Endothelial cell of umbilical vein (primary cell): Measurements from ENCODE around the gene ARHGAP22.

ENCODE experiments used
- EZH2 ChIP-seq: IDR thresholded peaks from 2 replicates; pipeline ENCODE4 v1.6.1; 2012; ENCODE audit warnings: borderline replicate concordance, low read depth, mild to moderate bottlenecking, moderate library complexity, low read length, inconsistent platforms; ENCODE audit not compliant: severe bottlenecking
- GATA2 ChIP-seq: IDR thresholded peaks from 2 replicates; pipeline ENCODE4 v1.7.0; 2011; ENCODE audit warnings: low read depth, mild to moderate bottlenecking, moderate library complexity, mixed read lengths, low read length; ENCODE audit not compliant: insufficient read length, insufficient read depth
- JUN ChIP-seq: IDR thresholded peaks from 2 replicates; pipeline ENCODE4 v1.6.1; 2011; ENCODE audit warnings: borderline replicate concordance, low read depth; ENCODE audit not compliant: insufficient read length, insufficient read depth
- TF ChIP-seq, protein P1 (sequence below), 2 donors: IDR thresholded peaks; 1 replicate in 1 of 2; 2 replicates in 1 of 2; pipeline ENCODE4 v1.5.1; 2011; ENCODE audit warnings: low read length in 2 of 2, mild to moderate bottlenecking in 2 of 2, moderate library complexity in 2 of 2, control low read depth in 1 of 2, inconsistent platforms in 1 of 2, low read depth in 1 of 2; ENCODE audit not compliant: insufficient read depth in 1 of 2; ENCODE audit errors: extremely low read depth in 1 of 2
- TF ChIP-seq, protein P2 (sequence below): IDR thresholded peaks from 2 replicates; pipeline ENCODE4 v1.6.1; 2011; ENCODE audit not compliant: insufficient read depth, insufficient read length

DNA sequence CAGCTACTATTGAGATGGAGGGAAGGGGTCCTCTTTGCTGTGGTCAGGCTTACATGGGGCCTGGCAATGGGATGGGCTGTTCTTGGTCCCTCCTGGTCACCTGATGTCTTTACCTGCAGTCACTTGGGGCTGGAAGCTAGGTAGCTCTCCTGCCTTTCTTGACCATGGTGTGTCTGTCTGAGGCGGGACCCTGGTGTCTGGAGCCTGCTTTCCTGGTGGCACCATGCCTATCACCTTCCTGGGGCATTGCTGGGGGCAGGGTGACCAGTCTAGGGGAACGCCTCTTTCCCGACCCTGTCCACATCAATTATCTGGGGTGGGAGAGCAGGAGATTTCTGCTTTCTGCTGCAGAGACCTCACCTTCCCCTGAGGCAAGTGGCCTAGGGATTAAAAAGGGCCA is 55.6 kb downstream of the ARHGAP22 start:
- TF ChIP-seq, protein P1, sequence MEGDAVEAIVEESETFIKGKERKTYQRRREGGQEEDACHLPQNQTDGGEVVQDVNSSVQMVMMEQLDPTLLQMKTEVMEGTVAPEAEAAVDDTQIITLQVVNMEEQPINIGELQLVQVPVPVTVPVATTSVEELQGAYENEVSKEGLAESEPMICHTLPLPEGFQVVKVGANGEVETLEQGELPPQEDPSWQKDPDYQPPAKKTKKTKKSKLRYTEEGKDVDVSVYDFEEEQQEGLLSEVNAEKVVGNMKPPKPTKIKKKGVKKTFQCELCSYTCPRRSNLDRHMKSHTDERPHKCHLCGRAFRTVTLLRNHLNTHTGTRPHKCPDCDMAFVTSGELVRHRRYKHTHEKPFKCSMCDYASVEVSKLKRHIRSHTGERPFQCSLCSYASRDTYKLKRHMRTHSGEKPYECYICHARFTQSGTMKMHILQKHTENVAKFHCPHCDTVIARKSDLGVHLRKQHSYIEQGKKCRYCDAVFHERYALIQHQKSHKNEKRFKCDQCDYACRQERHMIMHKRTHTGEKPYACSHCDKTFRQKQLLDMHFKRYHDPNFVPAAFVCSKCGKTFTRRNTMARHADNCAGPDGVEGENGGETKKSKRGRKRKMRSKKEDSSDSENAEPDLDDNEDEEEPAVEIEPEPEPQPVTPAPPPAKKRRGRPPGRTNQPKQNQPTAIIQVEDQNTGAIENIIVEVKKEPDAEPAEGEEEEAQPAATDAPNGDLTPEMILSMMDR (IDR thresholded peaks at IDR 0.05; ENCODE audit: extremely low read depth in 1 of 2, insufficient read depth in 1 of 2, low read depth in 1 of 2, low read length in 2 of 2), result no peak
- TF ChIP-seq JUN (no peak), EZH2 (no peak), GATA2 (no peak)
- TF ChIP-seq, protein P2, sequence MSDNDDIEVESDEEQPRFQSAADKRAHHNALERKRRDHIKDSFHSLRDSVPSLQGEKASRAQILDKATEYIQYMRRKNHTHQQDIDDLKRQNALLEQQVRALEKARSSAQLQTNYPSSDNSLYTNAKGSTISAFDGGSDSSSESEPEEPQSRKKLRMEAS, result no peak
